Measurements from ENCODE around the gene PPP2R2D.
"Not testable (repeated sequence)": the region's sequence is repeated elsewhere in the genome, so short reads cannot be mapped to it uniquely, and the experiment has no call there.

PPP2R2D gene

GRCh38 chr10:131908151-131908550 lies 7.3 kb downstream of the PPP2R2D start:
- DNase-seq (ENCODE audit: low read depth in 2 of 2), result no peak

- no peak for DNase-seq (ENCODE audit: low read depth in 2 of 2)
These were observed 8.4 kb downstream of the PPP2R2D start for GRCh38 chr10:131909014-131909808.

DNA sequence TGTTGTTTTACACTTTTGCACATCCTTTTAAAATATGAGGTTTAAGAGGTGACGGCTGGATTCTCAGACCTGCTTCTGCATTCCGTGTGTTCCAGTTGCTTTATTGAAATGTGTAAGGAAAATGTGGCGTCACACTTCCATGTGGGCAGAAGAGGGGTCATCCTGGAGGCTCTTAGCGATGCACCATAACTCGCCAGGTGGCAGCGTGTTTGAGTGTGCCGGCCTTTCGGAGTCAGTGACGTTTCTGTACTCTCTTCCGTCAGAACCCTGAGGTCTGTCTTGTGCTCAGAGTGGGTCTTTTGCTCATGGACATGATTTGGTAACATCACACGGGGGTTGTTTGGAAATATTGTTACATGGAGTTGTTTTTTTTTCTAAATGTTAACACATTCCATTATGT lies 9.1 kb downstream of the PPP2R2D start:
- no peak for DNase-seq (ENCODE audit: low read depth in 2 of 2)

DNA sequence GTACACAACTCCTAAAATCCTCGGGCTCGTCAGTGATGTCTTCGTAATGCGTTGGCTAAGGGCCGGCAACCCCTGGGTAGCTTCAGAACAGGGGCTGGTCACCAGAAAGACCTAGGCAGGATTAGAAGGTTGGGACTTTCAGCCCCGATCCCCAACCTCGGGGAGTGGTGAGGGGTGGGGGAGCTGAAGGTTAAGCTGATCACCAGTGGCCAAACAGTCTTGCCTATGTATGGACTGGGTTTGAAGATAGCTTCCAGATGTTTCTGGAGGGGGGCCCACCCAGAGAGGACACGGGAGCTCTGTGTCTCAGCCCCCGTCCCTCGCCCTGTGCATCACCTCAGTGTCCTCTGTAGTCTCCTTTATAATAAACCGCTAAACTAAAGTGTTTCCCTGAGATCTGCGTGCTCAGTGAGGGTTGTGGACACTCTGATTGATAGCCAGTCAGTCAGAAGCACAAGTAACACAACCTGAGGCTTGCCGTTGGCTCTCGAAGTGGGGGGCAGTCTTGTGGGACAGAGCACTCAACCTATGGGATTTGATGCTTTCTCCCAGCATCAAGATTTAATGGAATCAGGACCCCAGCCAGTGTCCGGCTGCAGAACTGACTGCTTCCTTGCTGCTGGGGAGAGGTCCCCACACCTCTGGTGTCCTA lies 10.0 kb downstream of the PPP2R2D start:
- no peak for DNase-seq (ENCODE audit: low read depth in 2 of 2)

GRCh38 chr10:131911451-131911850 lies 10.6 kb downstream of the PPP2R2D start:
- DNase-seq (ENCODE audit: low read depth in 2 of 2), result no peak

DNA sequence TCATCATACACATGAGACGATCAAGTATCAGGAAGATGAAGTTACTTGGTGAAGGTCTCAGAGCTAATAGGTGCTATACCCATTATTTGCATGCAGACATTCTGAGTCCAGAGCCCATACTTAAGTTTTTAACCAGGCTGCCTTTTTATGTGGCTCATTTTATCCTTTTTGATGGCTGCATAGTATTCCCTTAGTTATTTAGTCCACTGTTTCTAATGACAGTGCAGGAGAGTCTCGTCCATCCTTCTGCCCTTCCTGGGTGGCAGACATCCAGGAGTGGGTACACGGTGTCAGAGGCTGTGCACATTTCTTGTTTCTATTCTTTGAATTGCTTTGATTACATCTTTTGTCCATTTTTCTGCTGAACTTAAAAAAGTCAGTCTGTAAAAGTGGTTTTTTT lies 11.8 kb downstream of the PPP2R2D start:
- no peak for DNase-seq (ENCODE audit: low read depth in 2 of 2)

DNA sequence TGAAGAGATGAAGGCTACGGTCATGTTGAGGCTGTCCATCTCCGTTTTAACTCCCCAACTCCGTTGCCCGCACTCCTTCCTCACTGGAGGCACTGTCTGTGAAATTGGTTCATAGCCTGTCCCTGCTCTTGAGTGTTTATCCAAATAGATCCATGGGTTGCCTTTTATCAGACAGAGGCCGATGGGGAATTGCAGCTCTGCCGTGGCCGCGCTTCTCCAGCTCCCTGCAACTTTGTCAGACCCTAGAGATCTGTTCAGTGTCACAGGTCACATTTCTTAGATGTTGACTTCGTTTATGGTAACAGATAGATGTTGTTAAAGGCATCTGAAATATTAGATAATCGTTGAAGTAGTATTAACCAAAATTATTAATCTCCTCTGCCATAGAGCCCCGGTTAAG lies 14.7 kb downstream of the PPP2R2D start:
- no peak for DNase-seq (ENCODE audit: low read depth in 2 of 2)

GRCh38 chr10:131915990-131916766 lies 15.4 kb downstream of the PPP2R2D start:
- DNase-seq (ENCODE audit: low read depth in 2 of 2), result no peak

GRCh38 chr10:131916767-131917160 lies 16.0 kb downstream of the PPP2R2D start:
- DNase-seq (ENCODE audit: low read depth in 2 of 2), result not testable (repeated sequence)

- not testable (repeated sequence) for DNase-seq (ENCODE audit: low read depth in 2 of 2)
These were observed 16.7 kb downstream of the PPP2R2D start for GRCh38 chr10:131917496-131917895.

DNA sequence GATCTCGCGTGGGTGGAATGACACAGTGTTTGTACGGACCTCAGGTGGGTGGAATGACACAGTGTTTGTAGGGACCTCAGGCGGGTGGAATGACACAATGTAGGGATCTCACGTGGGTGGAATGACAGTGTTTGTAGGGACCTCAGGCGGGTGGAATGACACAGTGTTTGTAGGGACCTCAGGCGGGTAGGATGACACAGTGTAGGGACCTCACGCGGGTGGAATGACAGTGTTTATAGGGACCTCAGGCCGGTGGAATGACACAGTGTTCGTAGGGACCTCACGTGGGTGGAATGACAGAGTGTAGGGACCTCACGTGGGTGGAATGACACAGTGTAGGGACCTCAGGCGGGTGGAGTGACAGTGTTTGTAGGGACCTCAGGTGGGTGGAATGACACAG lies 18.7 kb downstream of the PPP2R2D start:
- DNase-seq (ENCODE audit: low read depth in 2 of 2), result not testable (repeated sequence)

DNA sequence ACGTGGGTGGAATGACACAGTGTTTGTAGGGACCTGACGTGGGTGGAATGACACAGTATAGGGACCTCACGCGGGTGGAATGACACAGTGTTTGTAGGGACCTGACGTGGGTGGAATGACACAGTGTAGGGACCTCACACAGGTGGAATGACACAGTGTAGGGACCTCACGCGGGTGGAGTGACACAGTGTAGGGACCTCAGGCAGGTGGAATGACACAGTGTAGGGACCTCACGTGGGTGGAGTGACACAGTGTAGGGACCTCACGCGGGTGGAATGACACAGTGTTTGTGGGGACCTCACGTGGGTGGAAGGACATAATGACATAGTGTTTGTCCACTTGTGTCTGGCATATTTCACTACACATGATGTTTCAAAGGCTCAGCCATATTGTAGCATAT lies 19.3 kb downstream of the PPP2R2D start:
- no peak for DNase-seq (ENCODE audit: low read depth in 2 of 2)

GRCh38 chr10:131920693-131921092 lies 19.9 kb downstream of the PPP2R2D start:
- DNase-seq (ENCODE audit: low read depth in 2 of 2), result no peak

DNA sequence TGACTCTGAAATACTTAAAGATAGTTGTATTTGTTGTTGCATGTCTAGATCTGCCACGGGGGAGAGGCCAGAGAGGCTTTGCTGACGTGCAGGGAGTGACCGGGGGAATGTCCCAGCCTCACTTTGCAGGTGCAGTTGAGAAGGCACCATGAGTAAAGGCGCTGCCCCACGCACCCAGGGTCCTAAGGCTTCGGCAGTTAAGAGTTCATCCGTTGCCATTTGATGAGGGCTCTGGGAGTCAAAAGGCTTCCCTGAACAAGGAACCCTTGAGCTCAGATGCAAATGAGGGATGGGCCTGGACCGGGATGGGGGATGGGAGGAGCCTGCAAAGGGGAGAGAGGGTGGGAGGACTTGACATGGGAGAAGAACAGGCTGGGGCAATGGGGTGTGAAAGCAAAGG lies 20.4 kb downstream of the PPP2R2D start:
- DNase-seq (ENCODE audit: low read depth in 2 of 2), result no peak

DNA sequence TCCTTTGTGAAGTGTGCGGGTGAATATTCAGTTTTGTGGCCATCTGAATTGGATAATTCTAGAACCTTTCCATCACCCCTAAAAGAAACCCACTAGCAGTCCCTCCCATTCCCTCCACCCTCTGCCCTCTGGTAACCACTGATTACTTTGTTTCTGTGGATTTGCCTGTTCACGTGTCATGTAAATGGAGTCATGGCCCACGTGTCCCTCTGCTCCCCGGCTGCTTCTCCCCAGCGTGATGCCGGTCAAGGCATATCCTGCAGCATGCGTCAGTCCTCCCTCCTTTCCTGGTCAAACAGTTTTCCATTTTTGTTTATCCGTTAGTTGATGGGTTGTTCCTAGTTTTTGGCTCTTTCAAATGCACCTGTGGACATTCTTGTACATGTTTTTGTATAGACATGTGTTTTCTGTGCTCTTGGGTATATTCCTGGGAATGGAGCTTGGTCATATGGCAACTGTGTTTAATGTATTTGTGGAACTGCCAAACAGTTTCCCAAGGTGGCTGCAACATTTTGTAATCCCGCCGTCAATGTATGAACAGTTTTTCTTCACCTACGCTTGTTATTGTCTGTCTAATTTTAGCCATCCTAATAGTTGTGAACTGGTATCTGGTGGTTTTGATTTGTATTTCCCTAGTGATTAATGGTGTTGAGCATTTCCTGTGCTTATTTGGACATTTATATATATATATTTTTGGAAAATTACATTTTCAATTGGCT lies 22.4 kb downstream of the PPP2R2D start:
- DNase-seq (ENCODE audit: low read depth in 2 of 2), result no peak

DNA sequence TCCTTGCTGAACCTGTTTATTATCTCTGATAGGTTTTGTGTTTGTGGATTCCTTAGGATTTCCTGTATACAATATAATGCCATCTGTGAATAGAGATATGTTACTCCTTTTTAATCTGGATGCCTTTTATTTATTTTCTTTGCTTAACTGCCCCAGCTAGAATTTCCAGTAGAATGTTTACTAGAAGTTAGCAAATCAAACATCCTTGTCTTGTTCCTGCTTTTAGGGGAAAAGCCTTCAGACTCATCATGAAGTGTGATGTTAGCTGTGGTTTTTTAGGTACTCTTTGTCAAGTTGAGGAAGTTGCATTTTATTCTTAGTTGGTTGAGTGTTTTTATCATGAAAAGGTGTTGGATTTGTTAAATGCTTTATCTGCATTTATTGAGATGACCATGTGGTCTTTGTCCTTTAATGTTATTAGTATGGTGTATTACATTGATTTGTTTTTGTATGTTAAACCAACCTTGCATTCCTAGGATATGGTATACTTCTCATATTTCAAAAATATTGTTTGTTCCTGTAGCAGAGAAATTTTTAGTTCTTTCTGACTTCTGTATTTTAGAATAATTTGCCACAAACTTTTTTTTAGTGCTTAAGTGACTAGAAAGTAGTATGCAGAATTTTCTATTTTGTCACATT lies 24.3 kb downstream of the PPP2R2D start:
- DNase-seq (ENCODE audit: low read depth in 2 of 2), result no peak

- no peak for DNase-seq (ENCODE audit: low read depth in 2 of 2)
These were observed 24.9 kb downstream of the PPP2R2D start for GRCh38 chr10:131925716-131926115.

- DNase-seq (ENCODE audit: low read depth in 2 of 2), result no peak
These were observed 25.4 kb downstream of the PPP2R2D start for GRCh38 chr10:131926253-131926652.

- no peak for DNase-seq (ENCODE audit: low read depth in 2 of 2)
These were observed 26.2 kb downstream of the PPP2R2D start for GRCh38 chr10:131926743-131927595.

GRCh38 chr10:131928248-131929095 lies 27.7 kb downstream of the PPP2R2D start:
- no peak for DNase-seq (ENCODE audit: low read depth in 2 of 2)
